Natural killer cell treated with Interleukin-12 subunit alpha and Interleukin-12 subunit beta and Interleukin-15 and Interleukin-18, amount 100 ng/mL, for 72 hours (primary cell): ENCODE data around the gene TREM1. TPM values are rescaled to one million over a fixed set of nuclear protein-coding genes. Genes with fewer than 3 reads are reported as not detected.
"Not testable (repeated sequence)": the region's sequence is repeated elsewhere in the genome, so short reads cannot be mapped to it uniquely, and the experiment has no call there.

ENCODE experiments used
- ATAC-seq, 2 donors: fragments of 150-1000 bp; cut with Tn5 transposase in 1 of 2; sonication (Bioruptor Pico), chemical (Tn5 transposase) in 1 of 2; 2 replicates each; pipeline ENCODE4 v1.10.0; 2021
- DNase-seq: peaks from one replicate; pipeline ENCODE4 v3.0.0; 2022; ENCODE audit warnings: low spot score
- H3K27ac Mint-ChIP-seq, 2 donors: 1 replicate in 1 of 2; 2 replicates in 1 of 2; pipeline ENCODE4 v1.8.0; 2022; ENCODE audit warnings: mixed read lengths in 2 of 2, mild to moderate bottlenecking in 1 of 2, moderate library complexity in 1 of 2
- H3K27me3 Mint-ChIP-seq, 2 donors: 1 replicate in 1 of 2; 2 replicates in 1 of 2; pipeline ENCODE4 v1.8.0; 2022; ENCODE audit warnings: mixed read lengths in 2 of 2
- H3K36me3 Mint-ChIP-seq: one replicate; pipeline ENCODE4 v1.8.0; 2022; ENCODE audit warnings: mixed read lengths
- H3K4me1 Mint-ChIP-seq, 2 donors: 1 replicate in 1 of 2; 2 replicates in 1 of 2; pipeline ENCODE4 v1.8.0; 2022; ENCODE audit warnings: low read depth in 2 of 2, mixed read lengths in 2 of 2, mild to moderate bottlenecking in 1 of 2
- H3K4me3 Mint-ChIP-seq: one replicate; pipeline ENCODE4 v1.8.0; 2022; ENCODE audit warnings: mixed read lengths
- H3K9me3 Mint-ChIP-seq: 2 replicates; pipeline ENCODE4 v1.8.0; 2022; ENCODE audit warnings: mixed read lengths
- total RNA-seq, 2 donors: library from RNA; stranded (reverse); gene quantifications; one replicate each; pipeline ENCODE4 v1.2.3, GENCODE V29; 2022

Gene TREM1
- total RNA-seq, 2 donors from 2014 or later: 0.38 TPM; not detected in 1

DNA sequence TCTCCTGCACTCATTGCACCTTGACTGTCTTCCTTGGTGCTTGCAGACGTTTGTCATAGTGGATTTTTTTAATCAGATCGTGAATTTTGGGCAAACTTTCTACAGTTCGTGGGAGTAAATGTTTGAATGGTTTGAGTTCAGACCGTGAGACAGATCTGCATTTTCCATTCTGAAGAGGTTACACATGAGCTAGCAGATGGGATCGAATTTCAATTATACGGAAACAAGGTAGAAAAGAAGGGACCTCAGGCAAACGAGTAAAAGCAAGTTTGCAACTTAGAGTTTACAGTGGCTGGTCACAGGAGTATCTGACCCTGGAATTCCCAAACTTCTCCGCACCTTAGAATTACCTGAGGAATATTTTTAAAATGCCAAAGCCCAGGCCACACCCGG is 31.8 kb upstream of the TREM1 start:
- Mint-ChIP-seq H3K9me3 (no peaks in the 10 kb centered on the region), H3K36me3 (no peaks in the 10 kb centered on the region), H3K4me1 (peaks cover 8 to 13% of the 10 kb centered on the region in 2 donors), H3K27me3 (peaks cover 18 to 26% of the 10 kb centered on the region in 2 donors), H3K4me3 (peak overlapping the region; percentile 47), H3K27ac (peak overlapping the region in 1 of 2 donors; percentile 35)
- DNase-seq (no peak), ATAC-seq (no peak)

DNA sequence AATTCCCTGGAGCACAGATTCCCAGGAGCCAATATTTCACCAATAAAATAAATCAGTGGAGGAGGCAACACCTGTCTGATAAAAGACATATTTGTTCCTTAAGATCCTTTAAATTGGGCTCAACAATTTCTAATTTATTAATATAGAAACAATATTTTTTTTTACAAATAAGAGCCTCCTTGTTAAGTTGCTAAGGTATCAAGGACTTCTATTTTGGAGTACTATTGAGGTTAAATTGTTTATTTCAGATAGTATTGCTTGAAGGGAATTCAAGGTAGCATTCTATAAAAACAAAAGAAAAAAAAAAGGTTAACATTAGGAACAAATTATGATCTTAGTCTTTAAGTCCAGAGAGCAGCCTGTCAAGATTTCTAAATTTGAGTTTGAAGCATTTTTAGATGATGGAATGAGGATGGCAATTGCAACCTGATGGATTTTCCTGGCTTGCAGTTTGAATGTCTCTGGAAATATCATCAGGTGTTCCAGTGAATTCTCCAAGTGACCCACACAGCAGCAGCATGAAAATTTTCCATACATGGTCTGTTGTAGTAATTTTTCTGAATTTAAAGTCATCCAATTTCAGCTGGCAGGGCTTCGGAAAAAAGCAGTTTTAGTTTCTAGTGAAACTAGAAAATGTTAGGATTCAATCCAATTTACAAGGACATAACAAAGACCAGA is 29.6 kb upstream of the TREM1 start:
- Mint-ChIP-seq H3K36me3 (no peaks in the 10 kb centered on the region), H3K27ac (no peak overlapping the region), H3K27me3 (peaks cover 24 to 46% of the 10 kb centered on the region in 2 donors), H3K4me1 (peaks cover 8 to 13% of the 10 kb centered on the region in 2 donors), H3K9me3 (no peaks in the 10 kb centered on the region), H3K4me3 (no peak overlapping the region)
- ATAC-seq: no peak
- DNase-seq: no peak

DNA sequence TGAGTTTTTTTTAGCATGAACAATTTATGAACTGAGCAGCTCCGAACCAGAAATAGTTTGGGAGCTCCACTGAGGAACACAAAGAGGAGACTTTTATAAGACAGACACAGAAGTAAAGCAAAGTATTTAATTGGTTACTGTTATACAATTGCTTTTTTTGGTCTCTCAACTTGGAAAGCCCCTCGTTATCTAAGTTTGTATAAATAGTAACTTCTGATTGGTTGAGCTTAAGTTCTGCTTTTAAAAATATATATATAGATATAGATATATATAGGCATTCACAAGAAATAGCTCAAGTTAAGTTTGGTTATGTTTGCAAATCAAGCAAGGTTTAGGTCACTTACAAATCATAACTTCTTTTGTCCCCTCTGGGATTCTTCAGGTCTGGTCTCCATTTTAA is 28.7 kb upstream of the TREM1 start:
- Mint-ChIP-seq H3K9me3 (no peaks in the 10 kb centered on the region), H3K4me3 (no peak overlapping the region), H3K27ac (no peak overlapping the region), H3K27me3 (peaks cover 24 to 46% of the 10 kb centered on the region in 2 donors), H3K4me1 (peaks cover 8 to 13% of the 10 kb centered on the region in 2 donors), H3K36me3 (no peaks in the 10 kb centered on the region)
- DNase-seq: no peak
- no peak for ATAC-seq

DNA sequence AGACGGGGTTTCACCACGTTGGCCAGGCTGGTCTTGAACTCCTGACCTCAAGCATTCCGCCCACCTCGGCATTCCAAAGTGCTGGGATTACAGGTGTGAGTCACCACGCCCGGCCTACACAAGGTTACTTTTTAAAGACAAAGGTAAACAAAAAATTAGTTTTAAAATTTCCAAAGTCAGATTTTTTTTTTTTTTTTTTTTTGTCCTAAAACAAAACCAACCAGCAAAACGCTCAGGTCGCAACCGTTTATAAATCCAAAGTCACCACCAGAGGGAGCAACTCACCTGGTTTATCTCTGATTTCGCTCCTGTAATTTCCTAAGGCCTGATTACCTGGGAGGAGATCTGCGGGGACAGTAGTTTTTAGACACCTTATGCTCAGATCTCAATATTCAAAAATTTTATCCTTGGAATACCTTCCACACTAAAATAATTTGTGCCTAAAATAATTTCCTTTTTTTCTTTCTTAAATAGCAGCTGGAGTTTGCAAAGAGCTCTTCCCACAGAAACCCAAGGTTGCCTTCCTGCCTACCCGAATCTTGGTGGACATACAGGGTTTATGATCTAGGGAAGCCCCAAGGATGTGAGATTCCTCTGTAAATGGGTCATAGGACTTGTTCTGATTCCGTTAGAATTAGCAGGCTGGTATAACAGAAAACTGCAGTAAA is 19.8 kb upstream of the TREM1 start:
- Mint-ChIP-seq H3K27me3 (peaks cover 7 to 11% of the 10 kb centered on the region in 2 donors), H3K4me3 (no peak overlapping the region), H3K27ac (no peak overlapping the region), H3K9me3 (no peaks in the 10 kb centered on the region), H3K4me1 (peaks cover 0 to 9% of the 10 kb centered on the region in 2 donors), H3K36me3 (no peaks in the 10 kb centered on the region)
- ATAC-seq (no peak), DNase-seq (no peak)

DNA sequence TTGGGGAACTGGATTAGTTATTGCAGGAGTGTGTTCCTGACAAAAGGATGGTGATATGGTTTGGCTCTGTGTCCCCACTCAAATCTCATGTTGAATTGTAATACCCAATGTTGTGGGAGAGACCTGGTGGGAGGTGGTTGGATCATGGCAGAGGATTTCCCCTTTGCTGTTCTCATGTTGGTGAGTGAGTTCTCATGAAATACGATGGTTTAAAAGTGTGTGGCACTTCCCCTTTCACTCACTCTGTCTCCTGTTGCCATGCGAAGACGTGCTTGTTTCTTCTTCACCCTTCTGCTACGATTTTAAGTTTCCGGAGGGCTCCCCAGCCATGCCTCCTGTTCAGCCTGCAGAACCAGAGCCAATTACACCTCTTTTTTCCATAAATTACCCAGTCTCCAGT is 16.2 kb upstream of the TREM1 start:
- no peak overlapping the region for H3K27ac Mint-ChIP-seq
- peaks cover 8% of the 10 kb centered on the region for H3K36me3 Mint-ChIP-seq
- peaks cover 20 to 34% of the 10 kb centered on the region in 2 donors for H3K4me1 Mint-ChIP-seq
- DNase-seq: no peak
- ATAC-seq: no peak
- peaks cover 3% of the 10 kb centered on the region for H3K9me3 Mint-ChIP-seq
- no peak overlapping the region for H3K4me3 Mint-ChIP-seq
- H3K27me3 Mint-ChIP-seq: peaks cover 5 to 11% of the 10 kb centered on the region in 2 donors

DNA sequence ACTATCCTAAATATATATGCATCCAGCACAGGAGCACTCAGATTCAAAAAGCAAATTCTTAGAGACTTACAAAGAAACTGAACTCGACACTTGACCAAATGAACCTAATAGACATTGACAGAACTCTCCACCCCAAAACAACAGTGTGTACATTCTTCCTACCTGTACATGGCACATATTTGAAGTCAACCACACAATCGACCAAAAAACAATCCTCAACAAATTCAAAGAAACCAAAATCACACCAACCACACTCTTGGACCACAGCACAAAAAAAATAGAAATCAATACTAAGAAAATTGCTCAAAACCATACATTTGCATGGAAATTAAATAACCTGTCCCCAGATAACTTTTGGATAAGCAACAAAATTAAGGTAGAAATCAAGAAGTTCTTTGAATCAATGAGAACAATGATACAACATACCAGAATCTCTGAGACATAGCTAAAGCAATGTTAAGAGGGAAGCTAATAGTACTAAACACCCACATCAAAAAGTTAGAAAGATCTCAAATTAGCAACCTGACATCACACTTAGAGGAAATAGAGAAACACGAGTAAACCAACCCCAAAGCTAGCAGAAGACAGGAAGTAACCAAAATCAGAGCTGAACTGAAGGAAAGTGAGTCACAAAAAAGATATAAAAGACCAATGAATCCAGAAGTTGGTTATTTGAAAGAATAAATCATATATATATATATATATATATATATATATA is 12.5 kb upstream of the TREM1 start:
- Mint-ChIP-seq H3K4me1 (peaks cover 36 to 48% of the 10 kb centered on the region in 2 donors), H3K27me3 (peaks cover 0 to 5% of the 10 kb centered on the region in 2 donors), H3K27ac (peak overlapping the region; percentile 76 to 80), H3K36me3 (peaks cover 20% of the 10 kb centered on the region), H3K4me3 (peak overlapping the region; percentile 85), H3K9me3 (peaks cover 8% of the 10 kb centered on the region)
- ATAC-seq: peak in 1 of 2 donors; percentile 62
- no peak for DNase-seq

DNA sequence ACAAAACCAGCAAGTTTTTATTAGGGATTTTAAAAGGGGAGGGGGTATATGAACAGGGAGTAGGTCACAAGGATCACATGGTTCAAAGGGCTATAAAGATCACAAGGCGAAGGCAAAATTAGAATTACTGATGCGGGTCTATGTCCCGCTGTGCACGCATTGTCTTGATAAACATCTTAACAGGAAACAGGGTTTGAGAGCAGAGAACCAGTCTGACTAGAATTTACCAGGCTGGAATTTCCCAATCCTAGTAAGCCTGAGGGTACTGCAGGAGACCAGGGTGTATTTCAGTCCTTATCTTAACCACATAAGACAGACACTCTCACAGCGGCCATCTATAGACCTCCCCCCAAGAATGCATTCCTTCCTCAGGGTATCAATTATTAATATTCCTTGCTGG is 10.8 kb upstream of the TREM1 start:
- ATAC-seq, DNase-seq, H3K9me3 Mint-ChIP-seq, H3K27me3 Mint-ChIP-seq: not testable (repeated sequence)
- H3K4me1 Mint-ChIP-seq: peaks cover 36 to 43% of the 10 kb centered on the region in 2 donors
- H3K4me3 Mint-ChIP-seq: peak overlapping the region; percentile 28
- peaks cover 20% of the 10 kb centered on the region for H3K36me3 Mint-ChIP-seq
- peak overlapping the region in 1 of 2 donors; percentile 68 for H3K27ac Mint-ChIP-seq

DNA sequence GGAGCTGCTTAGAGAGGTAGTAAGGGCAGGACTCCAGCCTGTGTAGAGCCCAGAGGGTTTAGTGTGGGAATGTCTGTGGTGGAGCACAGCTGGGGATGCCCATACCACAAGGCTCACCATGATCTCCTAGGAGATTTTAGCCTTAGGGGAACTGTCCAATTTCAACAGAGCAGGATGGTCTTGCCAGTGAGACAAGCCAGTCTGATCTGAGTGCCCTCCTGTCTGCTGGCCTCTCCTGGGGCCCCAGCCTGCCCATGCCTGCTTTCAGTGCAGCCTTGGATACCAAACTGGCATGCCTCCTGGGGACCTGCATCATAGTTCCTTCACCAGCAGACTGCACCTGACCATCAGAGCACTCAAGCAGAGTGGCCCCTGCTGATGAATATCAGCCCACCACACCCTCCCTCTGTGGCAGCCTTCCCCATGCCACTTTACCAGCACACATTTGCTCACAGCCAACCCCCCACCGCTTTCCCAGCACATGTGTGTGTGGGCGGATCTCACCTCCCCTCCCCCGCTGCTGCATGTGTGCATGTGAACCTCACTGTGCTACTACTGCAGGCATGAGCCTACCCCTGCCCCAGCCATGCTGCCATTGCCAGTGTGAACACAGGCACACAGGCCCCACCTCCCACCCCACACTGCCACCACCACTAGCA is 7.9 kb upstream of the TREM1 start:
- Mint-ChIP-seq H3K36me3 (peaks cover 20% of the 10 kb centered on the region), H3K4me1 (peaks cover 32 to 35% of the 10 kb centered on the region in 2 donors), H3K27me3 (no peaks in the 10 kb centered on the region), H3K9me3 (peaks cover 8% of the 10 kb centered on the region), H3K27ac (no peak overlapping the region), H3K4me3 (no peak overlapping the region)
- ATAC-seq: peak in 1 of 2 donors; percentile 36
- no peak for DNase-seq

DNA sequence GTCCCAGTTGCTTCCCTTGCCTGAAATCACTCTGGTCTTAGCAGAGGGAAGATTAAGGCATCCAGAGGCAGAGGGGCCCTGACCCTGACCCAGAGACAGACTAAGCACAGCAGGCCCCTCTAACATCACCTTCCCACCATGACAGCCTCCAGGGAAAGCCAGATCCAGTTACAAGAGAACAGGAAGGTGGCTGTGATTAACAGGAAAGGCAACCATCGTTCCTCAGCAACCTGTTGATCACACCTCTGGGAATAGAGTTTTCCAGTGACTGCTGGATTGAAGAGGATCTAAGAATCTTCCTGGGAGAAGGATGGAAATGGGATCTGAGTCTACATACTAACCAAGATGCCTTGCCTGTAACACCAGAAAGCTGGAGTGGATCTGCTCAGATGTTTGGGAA is 5.2 kb upstream of the TREM1 start:
- no peak overlapping the region for H3K27ac Mint-ChIP-seq
- no peak for ATAC-seq
- peaks cover 7 to 12% of the 10 kb centered on the region in 2 donors for H3K4me1 Mint-ChIP-seq
- H3K4me3 Mint-ChIP-seq: no peak overlapping the region
- peaks cover 0 to 2% of the 10 kb centered on the region in 2 donors for H3K27me3 Mint-ChIP-seq
- H3K9me3 Mint-ChIP-seq: no peaks in the 10 kb centered on the region
- DNase-seq: no peak
- peaks cover 7% of the 10 kb centered on the region for H3K36me3 Mint-ChIP-seq

DNA sequence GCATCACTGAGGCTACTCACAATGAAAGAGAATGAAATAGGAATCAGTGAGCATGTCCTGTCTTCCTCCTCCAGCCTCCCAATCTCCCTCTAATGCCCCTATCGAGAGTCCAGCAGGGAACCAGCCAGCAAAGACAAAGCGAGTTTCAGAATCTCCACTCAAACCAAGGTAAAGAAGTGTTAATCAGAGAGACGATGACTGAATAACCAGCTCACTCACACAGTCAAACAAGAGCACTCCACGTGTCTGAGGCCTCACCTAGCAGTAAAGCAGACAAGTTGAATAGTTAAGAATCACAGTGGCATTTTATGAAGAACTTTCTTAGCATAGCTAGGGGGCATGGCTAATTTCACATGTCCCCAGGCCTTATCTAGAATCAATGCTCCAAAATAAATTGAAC is 3.3 kb upstream of the TREM1 start:
- ATAC-seq (no peak), DNase-seq (no peak)
- H3K36me3 Mint-ChIP-seq: no peaks in the 10 kb centered on the region
- H3K4me1 Mint-ChIP-seq: peaks cover 6 to 12% of the 10 kb centered on the region in 2 donors
- no peaks in the 10 kb centered on the region for H3K9me3 Mint-ChIP-seq
- peaks cover 5 to 9% of the 10 kb centered on the region in 2 donors for H3K27me3 Mint-ChIP-seq
- H3K4me3 Mint-ChIP-seq: no peak overlapping the region
- H3K27ac Mint-ChIP-seq: no peak overlapping the region

DNA sequence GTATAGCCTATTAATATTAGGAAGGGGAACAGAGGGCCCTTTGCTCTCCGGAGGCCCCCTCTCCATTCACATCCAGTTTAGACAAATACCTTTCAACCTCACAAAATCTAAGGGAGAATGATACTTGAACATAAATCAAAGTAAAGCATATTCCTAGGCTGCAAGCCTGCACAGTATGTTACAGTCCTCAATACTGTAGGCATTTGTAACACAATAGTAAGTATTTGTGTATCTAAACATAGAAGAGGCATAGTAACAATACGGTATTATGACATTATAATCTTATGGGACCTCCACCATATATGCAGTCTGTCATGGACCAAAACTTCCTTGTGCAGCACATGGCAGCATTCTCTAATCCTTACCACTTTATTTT is 2.3 kb upstream of the TREM1 start:
- Mint-ChIP-seq H3K27ac (no peak overlapping the region), H3K4me1 (peaks cover 6 to 11% of the 10 kb centered on the region in 2 donors), H3K36me3 (no peaks in the 10 kb centered on the region), H3K27me3 (peaks cover 5 to 9% of the 10 kb centered on the region in 2 donors), H3K4me3 (no peak overlapping the region), H3K9me3 (no peaks in the 10 kb centered on the region)
- no peak for DNase-seq
- ATAC-seq: no peak

DNA sequence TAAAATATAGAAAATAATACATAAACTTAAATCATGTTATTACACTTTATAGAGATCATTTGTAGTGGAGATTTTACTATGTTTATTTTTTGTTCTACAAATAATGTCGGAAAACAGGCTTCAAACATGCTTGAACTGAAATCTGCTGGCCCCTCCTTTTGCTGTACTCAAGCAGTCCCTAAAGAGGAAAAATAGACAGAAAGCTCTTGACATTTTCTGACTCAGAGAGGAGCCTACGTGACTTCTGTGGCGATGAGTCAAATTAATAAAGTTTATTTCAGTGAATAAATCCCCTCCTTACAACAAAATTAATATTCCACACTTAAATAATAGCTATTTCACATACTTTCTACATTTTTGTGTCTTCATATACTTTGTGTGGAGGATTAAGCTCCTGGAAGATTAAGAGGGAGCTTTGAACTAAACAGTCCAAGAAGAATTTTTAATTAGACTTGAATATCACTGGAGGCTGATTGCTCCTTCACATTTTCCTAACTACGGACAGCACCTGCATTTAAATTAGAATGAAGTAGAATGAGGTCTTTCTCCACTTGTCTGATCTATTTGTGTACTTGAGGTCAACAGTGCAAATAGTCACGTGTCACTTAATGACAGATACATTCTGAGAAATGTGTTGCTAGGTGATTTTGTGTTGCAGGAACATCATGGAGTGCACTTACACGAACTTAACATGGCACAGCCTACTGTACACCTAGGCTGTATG is 1.7 kb upstream of the TREM1 start:
- no peak for ATAC-seq
- DNase-seq: no peak
- Mint-ChIP-seq H3K27ac (no peak overlapping the region), H3K27me3 (peaks cover 7 to 9% of the 10 kb centered on the region in 2 donors), H3K4me3 (no peak overlapping the region), H3K9me3 (no peaks in the 10 kb centered on the region), H3K36me3 (no peaks in the 10 kb centered on the region), H3K4me1 (peaks cover 6 to 11% of the 10 kb centered on the region in 2 donors)

DNA sequence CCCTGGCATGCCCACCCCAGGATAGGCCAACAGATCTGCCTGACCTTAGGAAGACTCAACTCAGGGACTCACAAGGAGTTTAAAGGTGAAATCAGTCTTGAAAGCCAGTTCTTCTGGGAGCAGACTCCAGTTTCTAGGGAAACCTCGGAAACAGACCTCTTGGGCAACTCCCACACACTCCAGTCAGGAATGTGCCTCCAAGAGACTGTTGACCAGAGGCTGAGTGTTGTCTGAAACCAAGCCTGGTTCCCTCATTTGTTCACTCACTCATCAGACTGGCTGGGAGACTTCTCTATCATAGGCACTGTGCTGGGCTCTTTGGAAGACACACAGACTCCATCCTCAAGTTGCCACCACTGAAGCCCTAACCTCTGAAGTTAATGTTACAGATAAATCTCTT is 1.8 kb downstream of the TREM1 start:
- Mint-ChIP-seq H3K27me3 (peaks cover 11 to 16% of the 10 kb centered on the region in 2 donors), H3K36me3 (no peaks in the 10 kb centered on the region), H3K9me3 (no peaks in the 10 kb centered on the region), H3K4me3 (no peak overlapping the region), H3K4me1 (peaks cover 6 to 9% of the 10 kb centered on the region in 2 donors), H3K27ac (no peak overlapping the region)
- DNase-seq (no peak), ATAC-seq (no peak)
